Suprapubic skin (tissue), 4 donors: Measurements from ENCODE around the gene ZMYND11. TPM values are rescaled to one million over a fixed set of nuclear protein-coding genes. Genes with fewer than 3 reads are reported as not detected.

ENCODE experiments used
- DNase-seq, 2 donors: peaks; one replicate each; pipeline ENCODE4 v3.0.0-alpha.2; 2019; ENCODE audit warnings: low spot score in 2 of 2
- H3K27ac ChIP-seq: fragments of 200-600 bp; sonication (generic); one replicate; pipeline ENCODE4 v1.5.1; 2019
- H3K27me3 ChIP-seq: fragments of 200-600 bp; sonication (generic); one replicate; pipeline ENCODE4 v1.5.1; 2019
- H3K36me3 ChIP-seq: fragments of 200-600 bp; sonication (generic); one replicate; pipeline ENCODE4 v1.5.1; 2019
- H3K4me1 ChIP-seq: fragments of 200-600 bp; sonication (generic); one replicate; pipeline ENCODE4 v1.5.1; 2019
- H3K4me3 ChIP-seq: fragments of 200-600 bp; sonication (generic); one replicate; pipeline ENCODE4 v1.5.1; 2019; ENCODE audit warnings: mild to moderate bottlenecking
- H3K9me3 ChIP-seq: fragments of 200-600 bp; sonication (generic); one replicate; pipeline ENCODE4 v1.5.1; 2019
- CTCF ChIP-seq, 2 donors: fragments of 200-600 bp in 1 of 2; fragments of 450-650 bp in 1 of 2; sonication (generic) in 1 of 2; IDR thresholded peaks; one replicate each; pipeline ENCODE4 v1.5.1; 2016 to 2019; ENCODE audit warnings: antibody characterized with exemption in 2 of 2, mild to moderate bottlenecking in 1 of 2, moderate library complexity in 1 of 2
- EP300 ChIP-seq: sonication (generic); formaldehyde crosslinking; IDR thresholded peaks from one replicate; pipeline ENCODE4 v1.6.1; 2017; ENCODE audit warnings: antibody characterized with exemption
- POLR2A ChIP-seq, 2 donors: fragments of 450-650 bp; IDR thresholded peaks; one replicate each; pipeline ENCODE4 v1.6.1; 2017; ENCODE audit warnings: antibody characterized with exemption in 2 of 2, mild to moderate bottlenecking in 2 of 2, moderate library complexity in 2 of 2
- POLR2AphosphoS5 ChIP-seq, 3 donors: sonication (generic); formaldehyde crosslinking; IDR thresholded peaks; one replicate each; pipeline ENCODE4 v1.6.1; 2017; ENCODE audit warnings: antibody characterized with exemption in 3 of 3
- WGBS: methylation state at CpG from one replicate; pipeline ENCODE4 v1.1.5; 2018; 5-methylcytosine and 5-hydroxymethylcytosine counted together
- total RNA-seq, 4 donors: library from RNA; depleted of rRNA; stranded (reverse); fragments of >200 nt; gene quantifications; one replicate each; pipeline ENCODE4 v1.1.0, GENCODE V29; 2016

ZMYND11 gene
- total RNA-seq, 4 donors from 2014 or later = 35.4 to 66.6 (median 53.1) TPM

- Histone ChIP-seq H3K4me3 (no peak overlapping the region), H3K4me1 (peaks cover 12% of the 10 kb centered on the region), H3K27ac (no peak overlapping the region), H3K27me3 (no peaks in the 10 kb centered on the region), H3K36me3 (peaks cover 4% of the 10 kb centered on the region), H3K9me3 (no peaks in the 10 kb centered on the region)
- no peak for DNase-seq
- TF ChIP-seq CTCF (IDR thresholded peaks at IDR 0.05) = no peak
- TF ChIP-seq POLR2AphosphoS5 (IDR thresholded peaks at IDR 0.05) = no peak
- no peak for TF ChIP-seq EP300
- TF ChIP-seq POLR2A (IDR thresholded peaks at IDR 0.05) = no peak
- WGBS = 59% methylated on average over 2 of the region's 2 CpGs
Measured at GRCh38 chr10:219731-220472, 84.6 kb downstream of the ZMYND11 start.

GRCh38 chr10:224571-224970 lies 89.3 kb downstream of the ZMYND11 start:
- no peak overlapping the region for H3K27ac ChIP-seq
- H3K4me3 ChIP-seq = no peak overlapping the region
- TF ChIP-seq POLR2AphosphoS5 (IDR thresholded peaks at IDR 0.05) (no peak), CTCF (IDR thresholded peaks at IDR 0.05) (no peak), EP300 (no peak), POLR2A (IDR thresholded peaks at IDR 0.05) (no peak)
- DNase-seq = no peak
- peaks cover 10% of the 10 kb centered on the region for H3K4me1 ChIP-seq
- H3K9me3 ChIP-seq = no peaks in the 10 kb centered on the region
- no peaks in the 10 kb centered on the region for H3K36me3 ChIP-seq
- WGBS = 75% methylated on average over 3 of the region's 3 CpGs
- H3K27me3 ChIP-seq = no peaks in the 10 kb centered on the region

GRCh38 chr10:226018-226417 lies 90.8 kb downstream of the ZMYND11 start:
- Histone ChIP-seq H3K9me3 (no peaks in the 10 kb centered on the region), H3K4me1 (peaks cover 6% of the 10 kb centered on the region), H3K27ac (no peak overlapping the region), H3K27me3 (no peaks in the 10 kb centered on the region), H3K36me3 (no peaks in the 10 kb centered on the region), H3K4me3 (no peak overlapping the region)
- DNase-seq = no peak
- WGBS = 92% methylated on average over 2 of the region's 2 CpGs
- TF ChIP-seq CTCF (IDR thresholded peaks at IDR 0.05) = no peak
- TF ChIP-seq POLR2A (IDR thresholded peaks at IDR 0.05) = no peak
- TF ChIP-seq EP300 = no peak
- TF ChIP-seq POLR2AphosphoS5 (IDR thresholded peaks at IDR 0.05) = no peak

GRCh38 chr10:227014-227413 lies 91.8 kb downstream of the ZMYND11 start:
- H3K27ac ChIP-seq = no peak overlapping the region
- TF ChIP-seq CTCF (IDR thresholded peaks at IDR 0.05) (no peak), POLR2A (IDR thresholded peaks at IDR 0.05) (no peak), POLR2AphosphoS5 (IDR thresholded peaks at IDR 0.05) (no peak), EP300 (no peak)
- WGBS = 46% methylated on average over 2 of the region's 2 CpGs

GRCh38 chr10:228366-228765 lies 93.1 kb downstream of the ZMYND11 start:
- TF ChIP-seq EP300 (no peak), POLR2AphosphoS5 (IDR thresholded peaks at IDR 0.05) (no peak), POLR2A (IDR thresholded peaks at IDR 0.05) (no peak), CTCF (IDR thresholded peaks at IDR 0.05) (no peak)
- H3K36me3 ChIP-seq = no peaks in the 10 kb centered on the region
- DNase-seq = no peak
- H3K27me3 ChIP-seq = no peaks in the 10 kb centered on the region
- no peak overlapping the region for H3K4me3 ChIP-seq
- 59% methylated on average over 6 of the region's 6 CpGs for WGBS
- no peak overlapping the region for H3K27ac ChIP-seq
- H3K9me3 ChIP-seq = no peaks in the 10 kb centered on the region
- peaks cover 6% of the 10 kb centered on the region for H3K4me1 ChIP-seq

More at GRCh38 chr10:227014-227413, 91.8 kb downstream of the ZMYND11 start:
- Histone ChIP-seq H3K4me3 (no peak overlapping the region), H3K27me3 (no peaks in the 10 kb centered on the region), H3K36me3 (no peaks in the 10 kb centered on the region), H3K9me3 (no peaks in the 10 kb centered on the region), H3K4me1 (peaks cover 6% of the 10 kb centered on the region)
- DNase-seq = no peak
